OCI-M2 (cell line): ENCODE data around the gene HOXD13.

Source experiments
- DNase-seq: peaks from one replicate; lab custom pipeline; 2025; ENCODE audit not compliant: unreplicated experiment; lab: John Stamatoyannopoulos, UW

HOXD13 gene

DNA sequence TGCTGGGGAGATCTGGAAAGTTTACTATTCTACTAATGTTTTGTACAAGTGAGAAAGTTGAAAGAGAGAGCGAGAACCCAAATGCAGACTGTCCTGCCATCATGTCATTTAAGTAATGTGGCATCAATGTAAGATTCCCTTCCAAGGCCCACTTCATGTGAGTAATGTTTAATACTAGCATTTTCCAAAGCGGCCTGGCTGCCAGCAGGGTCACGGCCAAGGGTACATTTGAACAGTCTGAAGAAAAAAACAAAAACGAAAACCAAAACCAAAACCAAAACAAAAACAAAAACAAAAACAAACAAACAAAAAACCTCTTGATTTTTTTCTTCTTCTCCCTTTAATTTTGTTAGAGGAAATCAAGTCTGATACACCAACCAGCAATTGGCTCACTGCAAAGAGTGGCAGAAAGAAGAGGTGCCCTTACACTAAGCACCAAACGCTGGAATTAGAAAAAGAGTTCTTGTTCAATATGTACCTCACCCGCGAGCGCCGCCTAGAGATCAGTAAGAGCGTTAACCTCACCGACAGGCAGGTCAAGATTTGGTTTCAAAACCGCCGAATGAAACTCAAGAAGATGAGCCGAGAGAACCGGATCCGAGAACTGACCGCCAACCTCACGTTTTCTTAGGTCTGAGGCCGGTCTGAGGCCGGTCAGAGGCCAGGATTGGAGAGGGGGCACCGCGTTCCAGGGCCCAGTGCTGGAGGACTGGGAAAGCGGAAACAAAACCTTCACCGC is 26.2 kb downstream of the HOXD13 start:
- DNase-seq, result no peak

DNA sequence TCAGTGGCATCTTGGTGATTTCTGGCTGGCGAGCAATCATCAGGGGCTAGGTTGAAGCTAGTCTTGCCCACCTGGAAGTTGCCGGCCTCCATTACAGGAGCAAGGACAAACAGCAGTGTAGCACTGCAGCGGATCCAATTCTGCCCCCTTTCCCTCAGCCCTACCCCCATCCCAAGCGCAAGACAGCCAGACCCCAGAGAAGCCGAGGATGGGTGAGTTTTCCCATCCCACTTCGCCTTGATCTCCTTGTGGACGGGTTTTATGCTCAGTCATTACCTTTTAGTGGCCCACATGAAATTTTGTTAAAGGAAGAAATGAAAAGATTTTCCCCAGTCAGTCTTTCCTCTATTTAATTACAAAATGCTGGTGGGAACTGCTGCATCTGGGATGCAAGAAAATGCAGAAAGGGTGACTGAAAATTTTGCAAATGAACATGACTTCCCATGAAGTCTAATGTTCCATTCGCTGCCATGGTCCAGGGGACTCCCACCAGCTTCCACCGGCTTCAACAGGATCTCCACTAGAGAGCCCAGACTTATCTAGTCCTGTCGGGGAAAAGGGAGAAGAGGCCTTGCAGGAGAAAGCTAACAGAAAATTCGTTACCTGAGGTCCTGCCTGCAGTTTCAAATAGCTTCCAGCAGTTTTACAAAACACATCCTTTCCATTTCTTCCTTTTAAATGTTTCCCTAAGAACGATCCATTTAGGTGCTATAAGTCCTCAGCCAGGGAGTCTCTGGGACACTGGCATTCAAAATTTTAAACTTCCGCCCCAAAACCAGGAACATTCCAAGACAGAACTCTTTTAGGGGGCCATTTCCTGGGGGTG is 28.1 kb downstream of the HOXD13 start:
- no peak for DNase-seq

DNA sequence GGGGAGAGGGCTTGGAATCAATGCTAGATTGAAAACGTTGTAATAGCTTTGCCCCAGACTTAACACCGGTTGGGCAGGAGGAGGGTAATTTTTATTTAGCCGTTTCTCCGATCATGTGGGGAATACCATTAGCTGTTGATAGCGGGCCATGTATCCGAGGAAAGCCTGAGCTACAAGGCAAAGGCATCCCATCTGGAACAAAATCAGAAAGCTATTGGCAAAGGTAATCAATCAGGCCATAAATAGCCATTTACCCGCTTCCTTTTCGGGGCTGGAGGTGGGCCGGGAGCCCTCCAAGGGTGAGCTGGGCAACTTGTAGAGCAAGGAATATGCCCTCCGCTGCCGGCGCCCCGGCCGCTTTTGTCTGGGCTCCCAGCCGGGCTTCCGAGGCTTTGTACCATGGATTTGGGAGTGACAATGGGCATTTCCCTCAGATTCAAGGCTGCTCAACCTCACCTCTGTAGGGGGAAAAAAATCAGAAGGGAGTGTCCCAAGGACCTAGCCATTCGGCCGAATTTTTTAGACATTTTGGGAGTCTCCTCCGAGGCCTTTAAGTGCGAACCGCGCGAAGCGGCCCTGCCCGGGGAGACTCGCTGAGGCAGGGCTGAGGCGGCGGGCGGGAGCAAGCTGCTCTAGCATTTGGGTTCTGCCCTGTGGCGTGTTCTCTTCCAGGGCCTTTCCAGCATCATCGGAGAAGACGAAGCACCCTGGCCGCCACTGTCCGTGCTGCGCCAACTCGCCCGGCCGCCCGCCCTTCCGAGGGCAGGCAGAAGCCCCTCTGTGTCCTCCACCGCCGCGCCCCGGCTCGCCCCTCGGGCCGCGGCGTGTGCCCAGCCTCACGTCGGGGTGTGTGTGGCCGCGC is 28.9 kb downstream of the HOXD13 start:
- DNase-seq, result no peak

DNA sequence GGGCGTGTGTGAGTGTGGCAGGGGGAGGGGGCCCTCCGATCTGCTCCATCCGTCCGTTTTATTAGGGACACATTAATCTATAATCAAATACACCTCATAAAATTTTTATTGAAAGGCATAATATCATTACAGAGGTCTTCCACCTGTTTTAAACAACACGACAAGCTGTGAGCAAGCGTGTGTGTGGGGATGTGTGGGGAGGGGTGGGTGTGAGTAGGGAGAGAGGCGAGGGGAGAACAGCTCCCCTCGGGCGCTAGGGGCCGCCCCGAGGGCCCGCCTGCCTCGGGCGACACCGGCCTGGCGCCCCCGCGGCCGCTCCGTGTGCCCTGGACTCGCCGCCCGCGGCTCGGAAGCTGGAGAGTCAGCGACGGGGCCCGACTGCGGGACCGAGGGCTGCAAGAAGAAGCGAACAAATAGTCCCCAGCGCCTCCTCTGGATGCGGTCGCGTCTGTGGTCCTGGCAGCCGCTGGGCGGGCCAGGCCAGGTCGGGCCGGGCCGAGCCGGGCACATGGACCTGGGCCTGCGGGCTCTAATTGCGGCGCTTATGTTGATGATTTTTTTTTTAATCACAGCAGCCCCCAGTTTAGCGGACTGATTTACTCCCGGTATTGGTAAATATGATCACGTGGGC is 29.6 kb downstream of the HOXD13 start:
- DNase-seq, result peak; percentile 16

DNA sequence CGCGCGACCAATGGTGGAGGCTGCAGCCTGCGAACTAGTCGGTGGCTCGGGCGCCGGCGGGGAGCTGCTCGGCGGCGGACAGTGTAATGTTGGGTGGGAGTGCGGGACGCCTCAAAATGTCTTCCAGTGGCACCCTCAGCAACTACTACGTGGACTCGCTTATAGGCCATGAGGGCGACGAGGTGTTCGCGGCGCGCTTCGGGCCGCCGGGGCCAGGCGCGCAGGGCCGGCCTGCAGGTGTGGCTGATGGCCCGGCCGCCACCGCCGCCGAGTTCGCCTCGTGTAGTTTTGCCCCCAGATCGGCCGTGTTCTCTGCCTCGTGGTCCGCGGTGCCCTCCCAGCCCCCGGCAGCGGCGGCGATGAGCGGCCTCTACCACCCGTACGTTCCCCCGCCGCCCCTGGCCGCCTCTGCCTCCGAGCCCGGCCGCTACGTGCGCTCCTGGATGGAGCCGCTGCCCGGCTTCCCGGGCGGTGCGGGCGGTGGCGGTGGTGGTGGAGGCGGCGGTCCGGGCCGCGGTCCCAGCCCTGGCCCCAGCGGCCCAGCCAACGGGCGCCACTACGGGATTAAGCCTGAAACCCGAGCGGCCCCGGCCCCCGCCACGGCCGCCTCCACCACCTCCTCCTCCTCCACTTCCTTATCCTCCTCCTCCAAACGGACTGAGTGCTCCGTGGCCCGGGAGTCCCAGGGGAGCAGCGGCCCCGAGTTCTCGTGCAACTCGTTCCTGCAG is 30.3 kb downstream of the HOXD13 start, which contains the start of gene HOXD9:
HOXD9 (plus strand) TSS at position 37 of the 728 bp plus-strand sequence; CDS start at position 87, 50 bp downstream.
- DNase-seq, result no peak

DNA sequence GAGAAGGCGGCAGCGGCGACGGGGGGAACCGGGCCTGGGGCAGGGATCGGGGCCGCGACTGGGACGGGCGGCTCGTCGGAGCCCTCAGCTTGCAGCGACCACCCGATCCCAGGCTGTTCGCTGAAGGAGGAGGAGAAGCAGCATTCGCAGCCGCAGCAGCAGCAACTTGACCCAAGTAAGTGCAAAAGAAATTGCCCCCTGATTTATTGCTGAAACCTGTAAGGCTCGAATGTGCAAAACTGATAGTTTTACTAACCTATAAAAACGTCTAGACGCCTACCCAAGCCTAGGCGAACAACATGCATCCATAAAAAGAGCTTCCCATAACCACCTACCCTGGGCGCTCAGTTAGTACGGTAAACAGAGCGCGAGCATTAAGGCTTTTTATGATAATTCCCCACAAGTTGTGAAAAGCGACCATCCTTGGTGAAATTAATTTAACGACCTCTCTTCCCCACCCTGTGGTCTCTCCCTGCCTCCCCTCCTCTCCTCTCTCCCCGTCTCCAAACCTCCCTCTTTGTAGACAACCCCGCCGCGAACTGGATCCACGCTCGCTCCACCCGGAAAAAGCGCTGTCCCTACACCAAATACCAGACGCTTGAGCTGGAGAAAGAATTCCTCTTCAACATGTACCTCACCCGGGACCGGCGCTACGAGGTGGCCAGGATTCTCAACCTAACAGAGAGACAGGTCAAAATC is 31.0 kb downstream of the HOXD13 start:
- DNase-seq, result no peak

DNA sequence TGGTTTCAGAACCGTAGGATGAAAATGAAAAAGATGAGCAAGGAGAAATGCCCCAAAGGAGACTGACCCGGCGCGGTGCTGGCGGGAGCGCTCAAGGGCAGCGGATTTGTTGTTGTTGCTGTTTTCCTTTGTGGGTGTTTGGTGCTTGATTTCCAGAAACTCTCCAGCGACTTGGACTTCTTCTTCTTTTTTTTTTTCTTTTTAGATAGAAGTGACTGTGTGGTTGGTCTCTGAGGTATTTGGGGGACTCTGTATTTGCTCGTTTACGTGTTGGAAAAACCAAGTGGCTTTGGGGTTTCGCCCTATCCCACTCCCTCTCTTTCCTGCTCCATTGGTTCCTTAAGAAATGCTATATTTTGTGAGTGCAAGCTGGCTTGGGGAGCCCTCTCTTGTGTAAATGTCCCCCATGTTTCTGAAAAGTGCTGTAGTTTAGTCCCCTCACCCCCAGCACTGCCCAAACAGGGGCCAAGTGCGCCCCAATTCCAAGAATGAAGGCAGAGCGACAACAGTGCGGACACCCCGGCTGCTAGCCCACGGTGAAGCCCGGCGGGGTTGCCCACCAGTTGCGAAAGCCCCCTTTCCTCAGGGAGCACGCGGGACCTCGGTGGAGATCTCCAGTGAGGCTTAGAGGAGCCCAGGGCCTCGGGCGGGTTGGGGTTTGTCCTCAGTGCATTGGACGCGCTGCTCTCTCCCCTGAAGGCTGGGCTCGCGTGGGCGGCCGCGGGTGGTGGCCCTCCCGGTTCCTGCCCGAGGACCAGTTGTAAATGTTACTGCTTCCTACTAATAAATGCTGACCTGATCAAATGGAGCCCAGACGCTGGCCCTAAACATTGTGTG is 31.8 kb downstream of the HOXD13 start:
- no peak for DNase-seq

DNA sequence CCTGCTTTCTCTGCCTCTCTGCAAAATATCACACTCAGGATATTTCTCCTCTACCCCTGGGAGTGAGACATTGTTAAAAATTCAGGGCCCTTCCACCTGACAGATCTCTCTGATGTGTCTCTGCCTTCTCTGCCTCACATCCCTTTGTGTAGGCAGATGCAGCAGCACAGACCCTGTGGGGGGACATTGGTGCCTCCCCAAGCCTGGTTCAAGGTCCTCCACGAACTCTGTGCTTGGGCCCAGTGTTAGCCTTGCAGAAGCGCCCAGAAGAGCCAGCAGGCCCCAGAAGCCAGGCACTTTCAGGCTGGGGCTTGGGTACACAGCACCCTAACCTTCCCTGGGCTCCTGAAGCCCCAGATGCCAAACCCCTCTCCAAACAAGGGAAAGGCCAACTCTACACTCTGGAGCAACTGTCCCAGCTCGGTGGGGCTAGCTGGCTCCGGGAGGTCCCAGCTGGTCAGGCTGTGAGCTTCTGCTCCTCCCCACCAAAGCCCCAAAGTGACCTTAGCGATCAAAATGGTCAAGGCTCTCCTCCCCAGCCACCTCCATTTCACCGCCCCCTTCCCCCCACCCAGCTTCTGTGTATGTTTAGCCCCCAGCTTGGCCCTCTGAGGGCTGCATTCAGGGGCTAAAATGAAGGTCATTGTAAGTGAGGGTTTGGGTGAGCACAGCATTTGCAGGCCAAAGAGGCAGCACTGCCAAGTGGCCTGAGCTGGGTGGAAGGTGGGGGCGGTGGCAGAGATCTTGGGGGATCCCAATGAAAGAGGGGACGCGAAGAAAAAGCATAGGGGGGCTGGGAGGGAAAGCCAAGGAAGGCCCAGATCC is 32.6 kb downstream of the HOXD13 start:
- no peak for DNase-seq

DNA sequence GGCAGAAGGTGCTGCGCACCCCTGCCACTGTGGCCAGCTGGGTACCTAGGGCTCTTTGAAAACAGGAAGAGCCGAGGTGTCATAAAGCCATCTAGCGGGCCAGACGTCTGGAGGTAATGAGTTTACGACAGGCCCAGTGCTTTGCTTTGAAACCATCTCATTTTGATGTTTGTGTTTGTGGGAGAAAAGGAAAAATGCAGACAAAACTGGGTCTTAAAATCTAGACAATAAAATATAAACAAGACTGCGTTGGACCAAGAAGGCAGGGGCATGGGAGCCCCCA is 33.2 kb downstream of the HOXD13 start:
- DNase-seq, result no peak

DNA sequence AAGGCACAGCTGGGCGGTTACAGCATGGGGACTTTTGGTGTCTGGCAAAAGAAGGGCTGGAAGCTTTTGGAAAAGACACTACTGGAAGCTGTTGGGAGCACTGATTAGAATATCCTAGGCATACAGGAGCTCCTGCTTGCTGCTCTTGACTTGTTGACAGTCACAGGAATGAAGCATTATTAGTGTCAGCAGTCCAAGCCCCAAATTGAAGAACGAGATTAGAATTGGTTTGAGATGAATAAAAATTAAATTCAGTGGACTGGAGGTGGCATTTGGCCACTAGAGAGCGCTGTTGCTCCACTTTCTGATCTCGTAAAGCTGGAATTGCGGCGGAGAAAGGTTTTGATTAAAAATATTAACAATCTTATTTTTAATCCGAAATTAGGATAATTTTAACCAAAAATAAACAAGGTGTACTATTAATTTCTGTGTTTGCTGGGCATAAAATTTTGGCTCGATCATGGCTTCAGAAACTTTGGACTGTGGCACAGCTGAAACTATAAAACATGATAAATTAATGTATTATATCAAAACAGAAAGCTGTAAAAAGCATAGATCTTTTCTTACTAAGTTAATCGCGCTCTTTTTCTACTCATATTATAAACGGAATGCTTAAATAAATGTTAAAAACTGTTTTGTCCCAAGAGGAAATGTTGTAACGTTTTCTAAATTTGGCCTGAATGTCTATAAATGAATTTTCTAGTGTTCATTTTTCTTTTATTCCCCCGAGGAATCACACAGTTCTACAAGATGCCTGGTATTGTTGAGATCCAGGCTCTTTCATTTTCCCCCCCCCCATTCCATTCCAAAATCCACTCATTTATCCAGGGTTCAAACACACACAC is 34.6 kb downstream of the HOXD13 start:
- DNase-seq, result no peak

DNA sequence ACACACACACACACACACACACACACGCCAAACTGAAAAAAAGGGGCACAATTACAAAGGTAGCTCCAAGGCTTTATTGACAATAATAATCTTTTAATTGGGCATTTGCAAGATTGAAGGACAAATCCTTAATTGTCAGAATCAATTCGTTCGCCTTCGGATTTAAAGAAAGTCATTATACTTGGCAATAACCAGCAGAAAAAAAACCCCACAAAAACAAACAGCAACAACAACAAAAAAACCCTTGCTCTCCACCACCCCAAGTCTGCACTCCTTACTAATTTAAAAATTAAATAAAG is 35.2 kb downstream of the HOXD13 start:
- DNase-seq, result no peak

DNA sequence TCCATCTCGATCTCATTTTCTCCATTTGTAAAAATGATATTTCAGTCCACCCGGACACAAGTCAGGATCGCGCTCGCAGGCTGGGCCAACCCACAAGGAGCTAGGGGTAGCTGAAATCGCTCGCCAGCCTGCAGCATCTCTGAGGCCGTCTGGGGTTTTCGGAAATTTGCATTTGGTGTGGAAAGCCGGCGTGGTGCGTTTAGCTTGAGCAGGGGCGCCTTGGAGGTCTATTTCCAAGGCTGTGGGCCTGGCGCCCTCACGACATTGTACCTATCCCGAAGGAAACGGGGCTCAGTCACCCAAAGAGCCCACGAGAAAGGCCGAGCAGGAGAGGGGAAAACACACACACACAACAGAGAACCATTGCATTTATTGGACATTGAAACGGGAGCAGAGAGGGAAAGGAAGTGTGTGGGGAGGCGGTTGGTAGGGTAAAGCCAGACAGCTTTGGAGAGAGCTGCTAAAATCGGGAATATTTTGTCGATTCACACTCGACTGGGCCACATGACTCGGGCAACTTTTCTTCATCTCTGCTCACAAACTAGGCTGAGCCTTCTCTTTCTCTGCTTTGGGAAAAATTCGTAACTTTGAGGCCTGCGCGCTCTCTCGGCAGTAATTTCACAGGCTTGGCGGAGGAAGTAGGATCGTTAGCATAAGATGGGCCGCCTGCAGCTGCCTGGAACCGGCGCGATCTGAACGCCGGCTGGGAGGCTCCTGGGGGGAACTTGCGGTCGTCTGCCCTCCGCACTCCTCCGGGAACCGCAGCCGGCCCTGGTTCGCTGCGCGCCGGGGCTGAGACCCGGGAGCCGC is 35.9 kb downstream of the HOXD13 start:
- DNase-seq, result no peak

DNA sequence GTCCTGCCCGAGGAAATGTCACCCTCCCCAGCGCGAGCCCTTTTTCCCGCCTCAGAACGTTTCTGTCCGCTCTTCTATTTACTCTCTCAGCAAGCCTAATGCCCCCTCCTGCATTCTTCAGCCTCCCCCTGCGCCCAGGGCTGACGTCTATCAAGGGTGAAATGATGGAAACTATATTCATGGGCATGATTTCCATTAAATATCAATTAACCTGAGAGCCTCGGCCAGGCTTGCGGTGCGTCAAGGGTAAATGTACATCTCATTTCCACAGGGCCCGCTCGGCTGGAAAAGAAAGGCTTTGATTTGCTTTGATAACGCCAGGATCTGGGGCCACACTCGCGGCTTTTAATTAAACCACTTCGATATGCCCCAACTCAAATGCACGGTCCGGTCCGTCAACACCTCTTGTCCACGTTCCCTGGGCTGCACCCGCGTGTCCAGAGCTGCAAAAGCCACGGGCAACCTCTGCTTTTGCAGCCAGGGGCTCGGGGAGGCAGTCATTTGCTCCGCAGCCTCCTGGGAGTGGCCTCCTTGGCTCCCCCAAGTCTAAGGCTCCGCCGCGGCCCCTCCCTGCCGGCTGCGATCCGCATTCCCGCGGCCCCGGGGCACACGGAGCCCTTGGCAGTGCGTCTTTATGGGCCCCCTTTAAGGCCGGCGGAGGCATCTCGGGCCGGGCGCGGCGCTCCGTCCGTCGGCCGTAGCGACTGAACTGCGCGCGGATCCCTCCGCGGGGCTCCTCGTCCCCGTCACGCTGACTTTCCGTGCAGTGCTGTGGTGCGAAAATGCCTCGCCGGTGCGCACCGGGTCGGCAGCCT is 36.7 kb downstream of the HOXD13 start, which contains the start of gene HOXD8:
HOXD8 (plus strand) TSS at position 724 of the 815 bp plus-strand sequence. CDS start 662 bp downstream, outside the sequence.
- no peak for DNase-seq

DNA sequence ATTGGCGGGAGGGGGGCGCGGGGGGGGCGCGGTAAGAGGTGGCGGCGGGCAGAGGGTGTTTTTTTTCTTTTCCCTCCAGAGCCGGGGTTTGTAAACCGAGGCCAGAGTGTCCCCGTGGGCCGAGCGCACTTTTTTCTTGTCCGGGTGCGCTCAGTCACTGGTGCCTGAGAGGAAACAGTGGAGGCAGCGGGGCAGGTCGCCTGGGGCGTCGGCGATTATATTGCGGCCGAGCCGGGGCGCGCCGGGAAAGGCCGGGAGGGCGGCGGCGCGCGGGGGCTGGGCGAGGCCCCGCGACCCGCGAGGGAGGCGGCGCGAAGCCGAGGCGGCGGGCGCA is 37.3 kb downstream of the HOXD13 start:
- no peak for DNase-seq

DNA sequence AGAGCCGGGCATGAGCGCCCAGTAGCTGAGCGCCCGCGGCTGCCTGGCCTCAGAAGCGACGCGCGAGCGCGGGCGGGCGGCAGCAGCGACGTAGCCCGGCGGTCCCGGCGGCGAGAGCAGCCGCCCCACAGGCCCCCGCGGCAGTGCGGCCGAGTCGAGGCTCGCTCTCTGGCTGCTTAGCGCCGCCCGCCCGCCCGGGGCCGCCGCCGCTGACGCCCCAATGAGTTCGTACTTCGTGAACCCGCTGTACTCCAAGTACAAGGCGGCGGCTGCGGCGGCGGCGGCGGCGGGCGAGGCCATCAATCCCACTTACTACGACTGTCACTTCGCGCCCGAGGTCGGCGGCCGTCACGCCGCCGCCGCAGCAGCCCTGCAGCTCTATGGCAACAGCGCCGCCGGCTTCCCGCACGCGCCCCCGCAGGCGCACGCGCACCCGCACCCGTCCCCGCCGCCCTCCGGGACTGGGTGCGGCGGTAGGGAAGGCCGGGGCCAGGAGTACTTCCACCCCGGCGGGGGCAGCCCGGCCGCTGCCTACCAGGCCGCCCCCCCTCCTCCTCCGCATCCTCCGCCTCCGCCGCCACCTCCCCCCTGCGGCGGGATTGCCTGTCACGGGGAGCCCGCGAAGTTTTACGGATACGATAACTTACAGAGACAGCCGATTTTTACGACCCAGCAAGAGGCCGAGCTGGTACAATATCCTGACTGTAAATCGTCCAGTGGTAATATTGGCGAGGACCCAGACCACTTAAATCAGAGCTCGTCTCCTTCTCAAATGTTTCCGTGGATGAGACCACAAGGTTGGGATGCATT is 37.8 kb downstream of the HOXD13 start:
- no peak for DNase-seq
